GM19043 (cell line): ENCODE data around the gene KCNQ1.

ENCODE experiments used
- ATAC-seq: cut with Tn5 transposase; IDR thresholded peaks from one replicate; pipeline ENCODE4 v1.9.1; 2021; ENCODE audit warnings: low read depth; ENCODE audit not compliant: unreplicated experiment

The KCNQ1 gene

DNA sequence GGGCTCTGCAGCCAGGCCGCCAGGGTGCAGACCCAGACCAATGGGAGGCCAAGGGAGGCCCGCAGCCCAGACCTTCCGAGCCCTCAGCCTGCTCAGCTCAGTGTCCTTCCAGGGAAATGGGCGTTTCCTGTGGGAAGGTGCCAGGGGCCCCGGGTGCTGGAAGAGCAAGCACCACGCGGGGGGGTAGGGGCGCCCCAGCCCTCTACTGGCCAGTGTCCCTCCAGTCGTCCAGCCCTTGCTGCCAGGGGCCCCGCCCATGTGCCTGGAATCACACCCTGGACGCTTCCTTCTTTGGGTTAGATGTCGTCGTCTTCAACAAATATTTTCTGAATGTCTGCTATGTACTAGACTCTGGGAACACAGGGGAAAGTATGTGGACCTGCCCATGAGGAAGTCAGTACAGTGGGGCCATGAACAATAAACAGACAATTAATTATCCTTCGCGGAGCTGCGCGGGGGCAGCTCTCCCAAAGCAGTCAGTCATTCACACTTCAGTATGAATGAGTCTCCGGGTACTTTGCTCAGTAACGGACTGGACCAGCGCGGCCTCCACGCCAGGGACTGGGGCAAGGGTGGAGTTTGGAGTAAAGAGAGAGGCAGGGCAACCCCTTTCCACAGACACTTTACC is 380.6 kb downstream of the KCNQ1 start:
- no peak for ATAC-seq

DNA sequence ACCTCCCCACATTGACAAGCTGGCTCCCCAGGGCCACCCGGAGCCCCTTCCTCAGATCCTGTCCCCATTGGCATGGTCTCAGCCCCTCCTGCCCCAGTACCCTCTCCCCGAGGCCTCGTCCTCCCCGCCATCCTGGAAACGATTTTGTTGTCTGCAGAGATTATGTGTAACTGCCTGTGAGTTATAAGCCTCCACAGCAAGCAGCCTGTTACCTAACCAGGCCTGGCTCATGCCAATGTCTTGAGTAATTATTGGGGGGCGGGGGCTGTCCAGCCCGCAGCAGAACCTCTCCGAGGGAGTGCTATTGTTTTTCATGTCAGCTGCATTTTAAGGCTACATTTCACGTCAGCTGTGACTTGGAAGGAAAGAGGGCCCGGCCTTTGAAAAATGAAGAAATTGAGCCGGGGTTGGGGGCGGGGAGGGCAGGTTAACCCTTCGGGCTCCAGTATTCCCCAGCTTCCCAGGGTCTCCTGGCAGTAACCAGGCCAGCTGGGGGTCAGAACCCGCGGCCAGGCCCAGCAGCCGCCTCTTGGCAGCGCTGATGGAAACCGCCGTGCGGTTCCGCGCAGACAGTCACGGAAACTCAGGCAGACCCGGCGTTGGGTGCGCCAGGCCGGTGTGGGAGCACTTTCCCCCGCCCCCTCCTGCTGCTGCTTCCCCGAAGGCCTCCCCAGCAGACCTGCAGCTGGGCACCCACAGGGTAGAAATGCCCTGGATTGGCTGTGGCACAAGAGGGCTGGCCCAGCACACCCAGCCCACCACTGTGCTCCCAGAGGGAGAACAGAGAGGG is 381.3 kb downstream of the KCNQ1 start:
- no peak for ATAC-seq

DNA sequence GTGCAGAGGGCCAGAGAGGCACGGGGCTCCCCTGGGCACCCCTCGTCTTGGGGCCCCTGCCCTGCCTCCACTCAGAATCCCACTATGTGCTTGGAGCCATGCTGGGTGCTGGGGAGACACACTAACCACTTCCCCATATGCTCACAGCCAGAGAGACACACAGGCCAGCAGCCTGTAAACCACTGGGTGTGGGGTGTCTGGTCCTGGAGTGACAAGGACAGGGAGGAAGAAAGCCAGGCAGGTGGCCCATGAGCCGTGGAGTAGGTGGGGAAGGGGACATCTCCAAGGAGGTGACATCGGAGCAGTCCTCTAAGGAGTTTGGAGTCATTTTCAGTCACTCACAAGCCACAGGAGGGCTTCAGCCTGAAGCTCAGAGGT is 381.9 kb downstream of the KCNQ1 start:
- ATAC-seq, result no peak

DNA sequence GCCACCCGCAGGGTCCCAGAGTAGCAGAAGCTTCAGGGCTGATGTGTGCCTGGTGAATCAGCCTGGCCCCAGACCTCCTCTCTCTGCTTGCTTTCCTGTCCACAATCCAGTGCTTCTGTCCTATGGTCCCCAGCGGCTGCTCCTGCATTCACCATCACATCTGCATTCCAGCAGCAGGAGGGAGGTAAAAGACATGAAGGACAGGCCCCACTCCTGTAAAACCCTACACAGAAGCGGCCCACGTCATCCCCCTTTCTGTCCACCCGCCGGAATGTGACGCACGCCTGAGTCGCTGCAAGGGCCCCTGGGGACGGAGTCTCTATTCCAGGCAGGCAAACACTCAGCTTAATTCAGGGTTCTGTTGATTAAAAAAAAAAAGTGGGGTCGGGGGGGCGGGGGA is 382.4 kb downstream of the KCNQ1 start:
- ATAC-seq, result no peak

DNA sequence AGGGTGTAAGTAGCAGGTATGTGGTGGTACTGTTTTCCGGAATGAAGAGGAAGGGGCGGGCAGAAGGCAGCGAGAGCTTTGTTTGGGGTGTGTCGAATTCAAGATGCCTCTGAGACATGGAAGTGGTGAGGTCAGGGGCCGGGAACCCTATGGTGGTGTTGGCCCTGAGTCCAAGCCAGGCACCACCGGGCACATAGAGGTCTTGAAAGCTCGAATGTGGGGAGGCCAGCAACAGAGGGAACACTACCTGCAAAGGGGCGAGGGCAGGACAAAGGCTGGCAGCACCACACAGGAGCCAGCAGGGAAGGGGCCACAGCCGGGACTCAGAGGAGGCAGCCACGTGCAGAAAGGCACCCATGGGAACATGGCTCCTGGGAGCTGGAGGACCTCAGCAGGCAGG is 383.0 kb downstream of the KCNQ1 start:
- no peak for ATAC-seq

DNA sequence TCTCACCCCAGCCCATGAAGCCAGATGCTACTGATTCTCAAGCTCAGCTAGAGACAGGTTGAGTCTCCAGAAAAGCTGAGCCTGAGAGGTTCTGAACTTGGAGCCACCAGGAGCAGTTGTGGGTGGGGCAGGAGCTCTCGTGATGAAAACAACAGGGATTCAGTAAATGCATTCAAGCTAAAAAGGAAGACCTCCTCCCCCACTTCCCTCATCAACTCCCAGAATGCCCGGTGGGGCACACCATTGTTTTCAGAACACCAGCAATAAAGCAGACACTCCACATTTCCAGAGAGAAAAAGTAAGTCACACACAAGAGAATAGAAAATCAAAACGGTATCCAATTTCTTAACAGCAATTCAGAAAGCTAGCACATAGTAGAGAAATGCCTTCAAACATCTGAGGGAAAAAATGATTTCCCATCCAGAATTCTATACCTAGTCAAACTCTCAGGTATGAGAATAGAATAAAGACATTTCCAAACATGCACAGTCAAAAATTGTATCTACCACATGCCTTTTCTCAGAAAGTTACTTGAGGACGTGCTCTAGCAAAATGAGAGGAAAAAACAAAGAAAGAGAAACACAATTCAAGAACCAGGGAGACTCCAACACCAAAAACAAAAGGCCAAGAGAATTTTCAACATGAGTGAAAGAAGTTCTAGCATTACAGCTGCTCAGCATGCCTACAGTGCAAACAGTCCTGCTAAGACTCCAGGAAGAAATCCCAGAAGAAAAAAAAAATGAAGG is 383.9 kb downstream of the KCNQ1 start:
- no peak for ATAC-seq

DNA sequence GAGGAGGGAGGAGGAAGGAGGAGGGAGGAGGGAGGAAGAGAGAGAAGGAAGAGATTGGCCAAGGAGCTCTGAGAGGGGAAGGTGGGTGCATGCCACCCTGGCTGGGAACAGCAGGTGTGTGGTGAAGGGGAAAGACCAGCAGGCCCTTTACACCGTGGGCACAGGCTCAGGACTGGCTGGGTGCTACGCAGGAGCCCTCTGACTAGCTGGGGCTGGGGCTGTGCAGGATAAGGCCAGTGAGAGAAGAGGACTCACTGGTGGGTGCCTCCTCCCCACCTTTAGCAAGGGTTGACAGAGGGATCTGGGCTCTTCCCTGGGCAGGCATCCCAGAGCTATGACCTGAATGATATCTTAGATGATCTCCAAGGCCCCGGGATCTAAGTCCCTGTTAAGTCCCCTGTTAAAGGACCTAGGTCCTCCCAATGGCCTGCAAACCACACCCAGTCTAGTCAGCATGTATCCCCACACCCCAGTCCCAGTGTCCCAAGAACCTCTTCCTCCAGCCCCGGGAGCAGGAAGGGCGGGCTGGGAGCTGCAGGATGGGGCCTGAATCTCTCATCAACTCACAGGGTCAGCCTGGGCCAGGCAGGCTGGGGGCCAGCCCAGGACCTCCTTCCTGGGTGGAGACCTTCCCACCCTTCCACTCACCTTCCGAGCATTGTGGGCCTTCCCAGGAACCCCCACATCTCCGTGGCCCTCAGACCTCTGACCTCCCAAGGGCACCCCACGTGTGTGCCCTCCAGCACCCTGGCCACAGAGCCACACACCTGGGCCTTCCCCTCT is 385.4 kb downstream of the KCNQ1 start:
- no peak for ATAC-seq

DNA sequence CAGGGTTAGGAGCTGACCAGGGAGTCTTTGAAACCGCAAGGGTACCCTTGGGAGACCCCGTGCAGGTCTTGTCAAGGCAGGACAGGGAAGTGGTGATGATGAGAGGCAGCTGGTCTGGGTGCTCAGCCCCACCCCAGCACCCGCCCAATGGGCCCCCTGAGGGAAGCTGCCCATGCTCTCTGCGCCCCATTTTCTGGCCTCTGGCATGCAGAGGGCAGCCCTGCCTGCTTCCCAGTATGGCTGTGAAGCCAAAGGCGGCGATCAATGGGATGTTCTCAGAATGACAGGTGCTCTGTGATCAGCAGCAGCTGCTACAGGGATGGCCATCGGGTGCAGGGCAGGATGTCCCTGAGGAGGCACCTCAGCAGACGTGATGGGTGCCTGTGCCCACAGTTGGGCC is 386.1 kb downstream of the KCNQ1 start:
- ATAC-seq, result no peak

DNA sequence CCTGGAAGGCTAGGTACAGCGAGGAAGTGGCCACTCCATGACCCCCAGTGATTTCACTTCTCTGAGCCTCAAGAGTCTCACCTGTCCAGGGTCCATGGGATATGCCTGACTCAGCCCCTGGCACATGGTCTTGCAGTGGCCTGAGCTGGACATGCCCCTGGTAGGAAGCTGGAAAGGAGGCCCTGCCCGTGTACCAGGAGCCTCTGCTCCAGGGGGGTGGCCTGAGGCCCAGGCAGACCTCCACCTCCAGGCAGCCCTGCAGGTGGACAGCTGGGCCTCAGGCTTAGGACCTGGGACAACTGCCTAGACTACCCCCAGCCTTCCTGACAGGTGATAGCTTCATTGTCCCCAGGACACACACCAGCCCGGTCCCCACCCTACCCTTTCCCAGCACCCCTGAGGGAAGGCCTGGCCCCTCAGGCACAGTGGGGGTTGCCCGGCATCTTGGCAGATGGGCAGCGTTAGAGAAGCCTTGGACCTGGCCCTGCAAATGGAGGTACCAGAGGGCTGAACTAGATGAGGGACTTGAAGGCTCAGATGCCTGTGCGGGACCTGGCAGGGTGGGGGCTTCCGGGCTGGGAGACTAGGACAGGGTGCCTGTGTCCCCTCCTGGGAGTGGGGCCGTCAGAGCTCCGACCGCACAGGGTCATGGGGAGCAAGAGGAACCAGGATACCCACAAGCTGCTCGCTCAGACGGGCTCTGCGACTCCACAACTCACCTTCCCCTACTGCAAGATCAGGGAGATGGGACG is 387.1 kb downstream of the KCNQ1 start:
- ATAC-seq, result no peak

DNA sequence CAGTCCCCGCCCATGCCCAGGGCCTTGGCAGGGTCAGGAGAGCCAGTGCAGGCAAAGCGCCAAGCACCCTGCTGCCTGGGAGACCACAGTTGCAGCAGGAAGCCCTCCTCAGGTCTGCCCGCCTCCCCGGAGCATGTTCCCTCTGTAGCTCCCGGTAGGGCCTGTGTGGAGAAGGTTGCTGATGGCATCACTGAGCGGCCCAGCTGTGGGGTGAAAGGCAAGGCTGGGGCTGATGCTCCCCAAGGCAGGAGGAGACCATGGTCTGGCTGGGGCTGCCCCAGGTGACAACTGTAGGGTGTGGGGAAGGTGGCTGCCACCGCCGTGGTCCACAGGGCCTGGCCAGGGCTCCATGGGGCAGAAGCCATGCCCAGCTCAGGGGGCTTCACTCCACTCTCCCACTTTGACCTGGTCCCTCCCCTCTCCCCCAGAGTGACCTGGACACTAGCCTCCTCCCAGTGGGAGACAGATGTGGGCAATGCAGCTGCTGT is 387.8 kb downstream of the KCNQ1 start:
- no peak for ATAC-seq

DNA sequence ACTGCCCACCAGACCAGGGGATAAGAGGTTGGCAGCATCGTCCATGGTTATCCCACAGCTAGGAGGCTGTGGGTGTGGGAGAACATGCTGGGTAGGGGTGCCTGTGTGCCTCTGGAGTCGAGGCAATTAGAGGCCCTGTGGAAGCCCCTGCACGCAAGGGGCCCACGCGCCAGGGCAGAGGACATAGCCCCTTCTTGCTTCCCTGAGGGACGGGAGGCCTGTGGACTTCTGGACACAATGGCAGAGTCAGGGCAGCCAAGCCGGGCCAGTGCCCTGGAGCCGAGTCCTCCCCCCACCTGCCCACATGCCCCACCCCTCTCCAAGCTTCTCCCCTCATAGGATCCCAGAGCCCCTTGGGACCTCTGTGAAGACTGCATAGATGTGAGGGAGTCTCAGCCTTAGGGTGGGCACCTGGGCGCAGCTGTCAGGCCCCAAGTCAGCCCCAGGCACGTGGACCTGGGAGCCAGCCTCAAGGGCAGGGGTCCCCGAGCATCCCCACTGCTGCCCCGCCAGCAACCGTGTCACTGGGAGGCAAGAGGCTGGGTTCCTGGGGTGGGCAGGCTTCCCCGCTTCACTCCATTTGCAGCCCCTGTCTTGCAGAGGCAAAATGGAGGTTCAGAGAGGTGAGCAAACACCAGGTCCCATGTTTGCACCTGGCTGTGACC is 388.4 kb downstream of the KCNQ1 start:
- no peak for ATAC-seq

DNA sequence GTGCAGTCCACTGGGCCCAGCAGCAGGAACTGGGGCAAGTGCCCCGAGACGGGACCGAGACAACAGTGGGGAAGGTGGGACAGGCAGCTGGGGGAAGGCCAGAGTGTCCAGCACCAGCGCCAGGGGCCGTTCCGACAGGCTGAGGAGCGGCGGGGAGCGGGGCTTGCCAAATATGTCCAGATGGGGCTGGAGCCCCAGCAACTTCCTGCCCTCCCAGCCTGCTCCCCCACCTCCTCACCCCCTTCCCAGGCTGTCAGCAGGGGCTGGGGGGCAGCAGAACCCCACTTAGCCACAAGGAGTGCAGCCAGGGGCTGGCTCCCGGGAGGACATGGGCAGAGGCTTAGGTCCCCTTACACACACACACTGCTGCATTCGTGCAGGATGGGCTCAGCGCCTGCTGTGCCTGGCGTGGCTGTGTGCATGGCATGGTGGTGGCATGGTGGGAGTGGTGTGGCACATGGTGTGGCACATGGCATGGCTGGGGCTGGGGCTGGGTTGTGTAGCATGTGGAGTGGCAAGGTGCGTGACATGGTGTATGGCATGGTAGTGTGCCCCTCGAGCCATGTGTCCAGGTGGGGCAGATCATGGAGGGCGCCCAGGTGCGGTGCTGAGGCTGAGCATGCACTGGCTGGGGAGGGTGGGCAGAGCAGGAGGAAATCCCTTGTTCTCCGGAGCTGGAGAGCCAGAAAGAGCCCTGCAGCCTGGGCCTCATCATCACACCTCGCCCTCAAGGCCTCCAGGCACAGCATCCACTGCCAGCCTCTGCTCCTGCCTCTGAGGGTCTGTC is 389.1 kb downstream of the KCNQ1 start:
- ATAC-seq, result no peak

DNA sequence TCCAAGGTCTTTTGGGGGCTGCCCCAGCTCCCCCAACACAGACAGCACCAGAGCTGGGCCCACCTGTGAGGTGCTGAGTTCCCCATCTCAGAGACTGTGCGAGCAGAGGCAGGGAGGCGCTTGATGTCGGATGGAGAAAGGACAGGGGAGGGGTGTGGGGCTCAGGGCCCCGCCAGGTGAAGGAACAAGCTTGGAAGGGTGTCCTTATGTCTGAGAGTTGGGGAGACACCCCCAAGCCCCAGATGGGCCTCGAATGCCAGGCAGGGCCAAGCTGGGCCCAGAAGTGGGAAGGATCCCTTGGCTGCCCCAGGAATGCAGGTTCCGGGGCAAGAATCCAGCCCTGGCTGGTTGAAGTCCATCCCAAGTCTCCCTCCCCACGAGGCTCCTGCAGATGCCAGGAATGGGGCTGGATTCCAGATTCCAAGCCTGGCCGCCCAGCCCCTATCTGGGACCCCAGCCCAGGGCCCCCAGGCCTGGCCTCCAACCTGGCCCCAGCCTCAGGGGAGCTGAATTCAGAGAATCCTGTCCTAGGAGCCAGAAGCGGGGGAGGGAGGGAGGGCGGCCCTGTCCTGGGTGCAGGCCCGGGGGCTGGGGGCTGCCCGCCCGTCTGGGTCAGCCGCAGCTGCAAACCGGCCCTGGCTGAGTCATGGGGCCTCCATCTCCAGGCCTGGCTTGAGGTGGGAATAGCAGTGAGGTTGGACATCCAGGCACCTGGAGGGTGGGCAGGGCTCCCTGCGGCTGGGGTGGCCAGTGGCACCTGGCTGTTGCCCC is 389.9 kb downstream of the KCNQ1 start:
- ATAC-seq, result no peak

DNA sequence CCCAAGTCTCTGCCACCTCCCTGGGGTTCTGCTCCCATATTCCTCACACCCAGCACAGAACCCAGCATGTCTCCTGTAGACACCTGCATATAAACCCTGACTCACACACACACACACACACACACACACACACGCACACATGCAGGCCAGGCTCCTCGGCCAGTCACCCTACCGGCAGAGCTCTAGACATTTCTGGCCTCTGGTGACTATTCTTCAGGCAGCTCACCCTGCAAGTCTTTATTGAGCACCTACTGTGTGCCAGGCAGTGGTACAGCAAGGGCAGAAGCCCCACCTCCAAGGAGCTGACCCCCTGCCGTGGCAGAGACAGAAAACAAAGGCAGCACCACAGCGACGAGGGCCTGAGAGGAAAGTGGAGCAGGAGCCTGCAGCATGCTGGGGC is 390.5 kb downstream of the KCNQ1 start:
- no peak for ATAC-seq

DNA sequence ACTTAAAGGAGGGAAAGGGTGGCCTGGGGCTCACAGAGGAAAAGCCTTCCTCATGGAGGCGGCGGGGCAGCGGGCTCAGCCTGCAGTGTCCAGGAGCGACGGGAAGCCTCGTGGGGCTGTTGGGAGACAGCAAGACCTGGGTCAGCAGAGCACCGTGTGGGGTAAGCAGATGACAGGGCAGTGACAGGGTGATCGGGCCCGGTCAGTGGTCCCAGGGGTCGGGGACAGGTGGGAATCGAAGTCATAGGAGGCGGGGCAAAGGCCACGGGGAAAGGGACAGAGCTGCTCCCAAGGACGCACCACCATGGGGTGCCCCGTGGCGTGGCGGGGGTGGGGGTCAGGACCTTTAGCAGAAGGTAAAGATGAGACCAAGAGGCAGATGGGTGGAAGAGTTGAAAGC is 390.9 kb downstream of the KCNQ1 start:
- ATAC-seq, result no peak

DNA sequence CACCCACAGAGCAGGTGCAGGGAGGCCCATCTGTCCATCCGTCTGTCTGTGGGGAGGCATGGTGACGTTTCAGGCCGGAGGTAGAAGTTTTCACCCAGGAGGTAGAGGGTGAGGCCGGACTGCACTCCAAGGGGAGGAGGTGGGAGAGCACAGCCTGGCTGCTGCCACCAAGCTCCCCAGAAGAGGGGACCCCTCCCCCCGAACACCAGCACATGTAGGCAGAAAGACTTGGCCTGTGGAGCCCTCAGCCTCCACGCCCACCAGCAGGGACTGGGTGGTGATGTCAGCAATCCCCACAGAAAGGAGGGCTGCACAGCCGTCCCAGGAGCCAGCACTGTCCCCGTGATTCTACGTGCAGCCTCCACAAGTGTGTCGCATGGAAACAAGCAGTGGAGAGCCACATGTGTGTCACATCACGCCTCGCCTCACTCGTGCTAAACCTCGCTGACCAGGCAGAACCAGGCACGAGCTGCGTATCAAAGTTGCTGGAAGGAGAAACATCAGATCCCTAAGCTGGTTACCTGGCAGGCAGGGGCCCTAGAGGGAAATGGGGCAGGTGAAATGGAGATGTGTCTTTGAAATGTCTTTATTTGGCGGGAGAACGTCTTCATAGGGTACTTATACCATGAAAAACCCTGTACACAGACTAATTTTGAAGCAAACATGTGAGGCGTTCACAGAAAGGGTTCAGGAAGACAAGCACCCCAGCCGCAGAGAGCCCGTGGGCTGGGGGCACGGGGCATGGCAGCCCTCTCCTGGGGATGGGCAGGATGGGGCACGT is 391.7 kb downstream of the KCNQ1 start:
- ATAC-seq, result no peak

DNA sequence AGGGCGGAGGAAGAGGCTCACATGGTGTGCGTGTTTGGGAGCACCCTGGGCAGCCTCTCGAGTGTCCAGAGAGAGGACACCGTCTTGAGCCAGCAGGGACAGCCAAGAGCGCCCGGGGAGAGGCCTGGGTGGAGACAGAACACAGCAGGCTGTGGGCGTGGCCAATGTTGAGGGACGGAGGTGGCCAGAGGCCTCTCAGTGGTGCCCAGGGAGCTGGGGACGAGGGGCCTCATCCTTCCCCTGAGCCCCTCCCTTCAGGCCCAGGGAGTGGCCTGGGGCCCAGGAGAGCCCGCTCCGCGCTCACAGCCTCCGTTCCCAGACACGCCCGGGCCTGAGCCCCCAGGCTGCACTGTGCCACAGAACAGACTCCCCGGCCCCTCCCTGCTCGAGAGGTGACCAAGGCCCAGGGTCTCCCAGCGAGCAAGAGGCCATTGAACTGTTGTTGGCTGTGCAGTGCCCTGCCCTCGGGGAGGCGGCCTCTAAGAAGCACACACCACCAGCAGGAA is 392.3 kb downstream of the KCNQ1 start:
- ATAC-seq, result no peak
